ENCODE results near the gene CD99L2.

GRCh38 chrX:150880808-150881165 is 17.7 kb downstream of the CD99L2 start:
- TF ChIP-seq, protein P1, sequence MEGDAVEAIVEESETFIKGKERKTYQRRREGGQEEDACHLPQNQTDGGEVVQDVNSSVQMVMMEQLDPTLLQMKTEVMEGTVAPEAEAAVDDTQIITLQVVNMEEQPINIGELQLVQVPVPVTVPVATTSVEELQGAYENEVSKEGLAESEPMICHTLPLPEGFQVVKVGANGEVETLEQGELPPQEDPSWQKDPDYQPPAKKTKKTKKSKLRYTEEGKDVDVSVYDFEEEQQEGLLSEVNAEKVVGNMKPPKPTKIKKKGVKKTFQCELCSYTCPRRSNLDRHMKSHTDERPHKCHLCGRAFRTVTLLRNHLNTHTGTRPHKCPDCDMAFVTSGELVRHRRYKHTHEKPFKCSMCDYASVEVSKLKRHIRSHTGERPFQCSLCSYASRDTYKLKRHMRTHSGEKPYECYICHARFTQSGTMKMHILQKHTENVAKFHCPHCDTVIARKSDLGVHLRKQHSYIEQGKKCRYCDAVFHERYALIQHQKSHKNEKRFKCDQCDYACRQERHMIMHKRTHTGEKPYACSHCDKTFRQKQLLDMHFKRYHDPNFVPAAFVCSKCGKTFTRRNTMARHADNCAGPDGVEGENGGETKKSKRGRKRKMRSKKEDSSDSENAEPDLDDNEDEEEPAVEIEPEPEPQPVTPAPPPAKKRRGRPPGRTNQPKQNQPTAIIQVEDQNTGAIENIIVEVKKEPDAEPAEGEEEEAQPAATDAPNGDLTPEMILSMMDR (IDR thresholded peaks at IDR 0.05; ENCODE audit: low read depth, low read length): no peak
- TF ChIP-seq POLR2A (IDR thresholded peaks at IDR 0.05; ENCODE audit: extremely low read depth, insufficient read length): no peak
